Stimulated activated CD4-positive, alpha-beta T cell treated with anti-CD3 and anti-CD28 coated beads, Interleukin-4, amount 100 ng/mL, for 1 hour (primary cell): ENCODE data around the gene PHAX.
"Not testable (repeated sequence)": the region's sequence is repeated elsewhere in the genome, so short reads cannot be mapped to it uniquely, and the experiment has no call there.

ENCODE experiments used
- DNase-seq: peaks from one replicate; pipeline ENCODE4 v3.0.0-alpha.2; 2020

Gene PHAX

GRCh38 chr5:126659805-126660482 is 59.2 kb downstream of the PHAX start:
- DNase-seq, result no peak

GRCh38 chr5:126664586-126664985 is 63.8 kb downstream of the PHAX start:
- no peak for DNase-seq

GRCh38 chr5:126670109-126670508 is 69.4 kb downstream of the PHAX start:
- DNase-seq, result not testable (repeated sequence)

GRCh38 chr5:126671681-126672080 is 70.9 kb downstream of the PHAX start:
- not testable (repeated sequence) for DNase-seq

- no peak for DNase-seq
Measured at GRCh38 chr5:126673477-126673876, 72.7 kb downstream of the PHAX start.

- no peak for DNase-seq
Measured at GRCh38 chr5:126674145-126674544, 73.4 kb downstream of the PHAX start.

GRCh38 chr5:126675338-126675737 is 74.6 kb downstream of the PHAX start:
- DNase-seq, result no peak

GRCh38 chr5:126676195-126676624 is 75.5 kb downstream of the PHAX start:
- DNase-seq, result peak; percentile 46
